GM21447 (cell line): Measurements from ENCODE around the gene ATP6V0B.

ENCODE experiments used
- ATAC-seq: cut with Tn5 transposase; IDR thresholded peaks from one replicate; pipeline ENCODE4 v1.9.1; 2021; ENCODE audit not compliant: unreplicated experiment

Gene ATP6V0B

GRCh38 chr1:43982808-43983207 is 8.0 kb downstream of the ATP6V0B start:
- no peak for ATAC-seq

GRCh38 chr1:43983253-43983899 is 8.6 kb downstream of the ATP6V0B start:
- no peak for ATAC-seq

- no peak for ATAC-seq
Measured at GRCh38 chr1:43984855-43985254, 10.1 kb downstream of the ATP6V0B start.

- ATAC-seq = no peak
Measured at GRCh38 chr1:43985984-43986595, 11.3 kb downstream of the ATP6V0B start.

GRCh38 chr1:43986712-43987111 is 12.0 kb downstream of the ATP6V0B start:
- ATAC-seq = no peak

GRCh38 chr1:43987159-43987902 is 12.6 kb downstream of the ATP6V0B start:
- ATAC-seq = no peak

- no peak for ATAC-seq
Measured at GRCh38 chr1:43990271-43991199, 15.8 kb downstream of the ATP6V0B start.

- no peak for ATAC-seq
Measured at GRCh38 chr1:43991200-43991475, 16.4 kb downstream of the ATP6V0B start.

GRCh38 chr1:43991476-43992231 is 16.9 kb downstream of the ATP6V0B start, which contains the start of gene CCDC24:
CCDC24 (plus strand) TSS chr1:43991599; CDS start chr1:43991879, 280 bp downstream.
- peak; percentile 61 for ATAC-seq

- ATAC-seq = no peak
Measured at GRCh38 chr1:43992232-43992995, 17.7 kb downstream of the ATP6V0B start.

- ATAC-seq = no peak
Measured at GRCh38 chr1:43993206-43993914, 18.6 kb downstream of the ATP6V0B start.

GRCh38 chr1:43994071-43994470 is 19.3 kb downstream of the ATP6V0B start:
- no peak for ATAC-seq

GRCh38 chr1:43994794-43995790 is 20.3 kb downstream of the ATP6V0B start:
- ATAC-seq = no peak

GRCh38 chr1:43995984-43996732 is 21.4 kb downstream of the ATP6V0B start:
- no peak for ATAC-seq

- no peak for ATAC-seq
Measured at GRCh38 chr1:43996733-43997115, 22.0 kb downstream of the ATP6V0B start.

GRCh38 chr1:43997295-43997999 is 22.7 kb downstream of the ATP6V0B start:
- no peak for ATAC-seq

- no peak for ATAC-seq
Measured at GRCh38 chr1:43998000-43998378, 23.2 kb downstream of the ATP6V0B start.
